TTC549 (cell line): ENCODE results near the gene PTCD2.

Experiments used
- FAIRE-seq: peaks from 2 replicates; lab custom pipeline; 2012; peaks lifted over from hg19 to GRCh38; lab: Jason Lieb, UNC

Gene PTCD2

GRCh38 chr5:72347801-72348308 is 27.7 kb downstream of the PTCD2 start:
- no peak for FAIRE-seq

- no peak for FAIRE-seq
These were observed 31.2 kb downstream of the PTCD2 start for GRCh38 chr5:72351376-72351775.

- no peak for FAIRE-seq
These were observed 32.4 kb downstream of the PTCD2 start for GRCh38 chr5:72352616-72353015.

GRCh38 chr5:72353046-72353445 is 32.9 kb downstream of the PTCD2 start:
- FAIRE-seq, result no peak

- no peak for FAIRE-seq
These were observed 35.6 kb downstream of the PTCD2 start for GRCh38 chr5:72355706-72356299.

GRCh38 chr5:72356361-72356760 is 36.2 kb downstream of the PTCD2 start:
- FAIRE-seq, result no peak

GRCh38 chr5:72358925-72359324 is 38.8 kb downstream of the PTCD2 start:
- no peak for FAIRE-seq

GRCh38 chr5:72359886-72360285 is 39.7 kb downstream of the PTCD2 start:
- FAIRE-seq, result no peak

GRCh38 chr5:72363166-72363802 is 43.1 kb downstream of the PTCD2 start:
- FAIRE-seq, result no peak

- no peak for FAIRE-seq
These were observed 44.0 kb downstream of the PTCD2 start for GRCh38 chr5:72364171-72364570.

- FAIRE-seq, result no peak
These were observed 44.8 kb downstream of the PTCD2 start for GRCh38 chr5:72364951-72365350.

- no peak for FAIRE-seq
These were observed 46.3 kb downstream of the PTCD2 start for GRCh38 chr5:72366324-72366976.

GRCh38 chr5:72368271-72368670 is 48.1 kb downstream of the PTCD2 start:
- FAIRE-seq, result no peak

- no peak for FAIRE-seq
These were observed 49.1 kb downstream of the PTCD2 start for GRCh38 chr5:72369301-72369700.

GRCh38 chr5:72369711-72370110 is 49.5 kb downstream of the PTCD2 start:
- no peak for FAIRE-seq

GRCh38 chr5:72372331-72372730 is 52.2 kb downstream of the PTCD2 start:
- no peak for FAIRE-seq

- FAIRE-seq, result no peak
These were observed 52.8 kb downstream of the PTCD2 start for GRCh38 chr5:72372923-72373322.

GRCh38 chr5:72374844-72375243 is 54.7 kb downstream of the PTCD2 start:
- no peak for FAIRE-seq

GRCh38 chr5:72376381-72376780 is 56.2 kb downstream of the PTCD2 start:
- no peak for FAIRE-seq

- FAIRE-seq, result no peak
These were observed 57.9 kb downstream of the PTCD2 start for GRCh38 chr5:72377910-72378638.

GRCh38 chr5:72378639-72379289 is 58.6 kb downstream of the PTCD2 start:
- FAIRE-seq, result no peak

GRCh38 chr5:72379936-72380335 is 59.8 kb downstream of the PTCD2 start:
- no peak for FAIRE-seq
